ENCODE data around the gene SLC4A4.

GRCh38 chr4:71303287-71303686 is 35.5 kb upstream of the SLC4A4 start:
- no peak for TF ChIP-seq ZNF555 (tag by site-specific recombination; conservative IDR thresholded peaks at IDR 0.05)
- TF ChIP-seq CTCF (tag by site-specific recombination; IDR thresholded peaks at IDR 0.05): no peak
- TF ChIP-seq ZNF112 (tag by site-specific recombination; IDR thresholded peaks at IDR 0.05): no peak
- TF ChIP-seq REST (tag by site-specific recombination; IDR thresholded peaks at IDR 0.05): no peak
- no peak for TF ChIP-seq YY1 (tag by site-specific recombination; IDR thresholded peaks at IDR 0.05)
- TF ChIP-seq PBX3 (CRISPR knock-in tag; IDR thresholded peaks at IDR 0.05): no peak
- TF ChIP-seq ZNF174 (tag by site-specific recombination; IDR thresholded peaks at IDR 0.05): no peak
- no peak for TF ChIP-seq ZNF274 (IDR thresholded peaks at IDR 0.05; ENCODE audit: low read length)
- no peak for TF ChIP-seq ZNF274 (tag by site-specific recombination; IDR thresholded peaks at IDR 0.05; ENCODE audit: borderline replicate concordance)

All from HEK293 (cell line).